Adrenal gland (tissue), 5 donors: ENCODE data around the gene ZDHHC20.

Source experiments
- CTCF ChIP-seq, 6 experiments: fragments of 450-650 bp in 4 of 6; fragments of 200-600 bp in 2 of 6; sonication (generic) in 1 of 6; IDR thresholded peaks; 1 replicate in 5 of 6; 2 replicates in 1 of 6; pipeline versions ENCODE4 v1.5.1 to v1.8.0; 2016 to 2021; ENCODE audit warnings: antibody characterized with exemption in 6 of 6, mild to moderate bottlenecking in 2 of 6, moderate library complexity in 1 of 6
- POLR2A ChIP-seq, 2 donors: fragments of 450-650 bp; IDR thresholded peaks; one replicate each; pipeline ENCODE4 v1.6.1; 2017; ENCODE audit warnings: antibody characterized with exemption in 2 of 2, mild to moderate bottlenecking in 2 of 2, moderate library complexity in 1 of 2
- donor health status: DM: no; HTN: no; CAD: no.

GRCh38 chr13:21362741-21363140 is 96.4 kb downstream of the ZDHHC20 start:
- TF ChIP-seq CTCF (IDR thresholded peaks at IDR 0.05) = no peak
- no peak for TF ChIP-seq POLR2A (IDR thresholded peaks at IDR 0.05)
